Gastroesophageal sphincter (tissue), 3 donors: ENCODE results near the gene PSG5.
"Not testable (repeated sequence)": the region's sequence is repeated elsewhere in the genome, so short reads cannot be mapped to it uniquely, and the experiment has no call there.

Source experiments
- CTCF ChIP-seq, 4 experiments: fragments of 200-600 bp in 2 of 4; fragments of 450-650 bp in 2 of 4; sonication (generic) in 1 of 4; IDR thresholded peaks; one replicate each; pipeline ENCODE4 v1.5.1; 2017 to 2019; ENCODE audit warnings: antibody characterized with exemption in 4 of 4, mild to moderate bottlenecking in 2 of 4, moderate library complexity in 2 of 4
- EP300 ChIP-seq: sonication (generic); formaldehyde crosslinking; IDR thresholded peaks from one replicate; pipeline ENCODE4 v1.6.1; 2017; ENCODE audit warnings: antibody characterized with exemption, mild to moderate bottlenecking
- POLR2A ChIP-seq, 2 donors: fragments of 450-650 bp; IDR thresholded peaks; one replicate each; pipeline ENCODE4 v1.6.1; 2017; ENCODE audit warnings: antibody characterized with exemption in 2 of 2, mild to moderate bottlenecking in 2 of 2, moderate library complexity in 1 of 2
- POLR2AphosphoS5 ChIP-seq: sonication (generic); formaldehyde crosslinking; IDR thresholded peaks from one replicate; pipeline ENCODE4 v1.6.1; 2017; ENCODE audit warnings: antibody characterized with exemption

GRCh38 chr19:43192381-43193155, 6.2 kb upstream of the PSG5 start:
- not testable (repeated sequence) for TF ChIP-seq CTCF (IDR thresholded peaks at IDR 0.05); EP300; POLR2AphosphoS5; POLR2A (IDR thresholded peaks at IDR 0.05)
